Measurements from ENCODE around the gene HPCAL4. TPM values are rescaled to one million over a fixed set of nuclear protein-coding genes. Genes with fewer than 3 reads are reported as not detected.

Gene HPCAL4
- total RNA-seq = not detected

GRCh38 chr1:39691383-39692151, at the start of gene HPCAL4:
HPCAL4 (minus strand) TSS chr1:39691433; CDS start chr1:39684603, 6,830 bp downstream.
- DNase-seq (ENCODE audit: low spot score) = peak; percentile 91

GRCh38 chr1:39738622-39739366, 47.6 kb upstream of the HPCAL4 start, which contains the start of gene PPIE:
PPIE (plus strand) TSS chr1:39738882; CDS start chr1:39738901, 19 bp downstream.
- peak; percentile 98 for DNase-seq (ENCODE audit: low spot score)

GRCh38 chr1:39737546-39738169, 46.4 kb upstream of the HPCAL4 start:
- peak; percentile 41 for DNase-seq (ENCODE audit: low spot score)

DNA sequence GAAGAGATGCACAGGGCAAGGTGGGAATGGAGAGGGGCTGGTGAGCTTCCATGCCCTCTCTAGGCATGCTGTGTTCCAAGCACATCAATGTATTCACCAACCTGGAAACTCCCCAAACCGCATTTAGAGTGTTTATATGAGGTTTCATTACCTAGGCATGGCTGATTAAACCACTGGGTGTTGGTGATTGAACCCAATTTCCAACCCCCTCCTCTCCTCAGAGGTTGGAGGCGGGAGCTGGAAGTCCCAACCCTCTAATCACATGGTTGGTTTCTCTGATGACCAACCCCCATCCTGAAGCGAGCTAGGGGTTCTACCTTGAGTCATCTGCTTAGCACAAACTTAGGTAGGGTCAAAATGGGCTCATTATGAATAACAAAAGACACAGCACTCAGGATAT, 44.5 kb upstream of the HPCAL4 start:
- DNase-seq (ENCODE audit: low spot score) = peak; percentile 29

GRCh38 chr1:39733161-39733560, 41.9 kb upstream of the HPCAL4 start:
- DNase-seq (ENCODE audit: low spot score) = peak; percentile 18

DNA sequence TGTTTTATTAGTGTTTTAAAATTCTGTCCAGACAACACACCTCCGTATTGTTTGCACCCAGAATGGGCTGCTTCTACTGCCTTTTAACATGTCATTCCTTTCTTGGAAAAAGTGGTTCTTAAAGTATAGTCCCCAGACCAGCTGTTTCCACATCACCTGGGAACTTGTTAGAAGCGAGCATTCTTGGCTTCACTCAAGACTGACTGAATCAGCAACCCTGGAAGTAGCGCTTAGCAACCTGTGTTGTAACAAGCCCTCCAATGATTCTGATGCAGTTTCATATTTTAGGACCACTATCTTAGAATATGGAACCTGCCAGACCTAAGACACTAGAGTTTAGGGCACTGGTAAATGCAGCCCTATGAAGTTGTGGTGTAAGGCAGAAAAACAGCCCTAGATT, 41.5 kb upstream of the HPCAL4 start:
- DNase-seq (ENCODE audit: low spot score) = no peak

DNA sequence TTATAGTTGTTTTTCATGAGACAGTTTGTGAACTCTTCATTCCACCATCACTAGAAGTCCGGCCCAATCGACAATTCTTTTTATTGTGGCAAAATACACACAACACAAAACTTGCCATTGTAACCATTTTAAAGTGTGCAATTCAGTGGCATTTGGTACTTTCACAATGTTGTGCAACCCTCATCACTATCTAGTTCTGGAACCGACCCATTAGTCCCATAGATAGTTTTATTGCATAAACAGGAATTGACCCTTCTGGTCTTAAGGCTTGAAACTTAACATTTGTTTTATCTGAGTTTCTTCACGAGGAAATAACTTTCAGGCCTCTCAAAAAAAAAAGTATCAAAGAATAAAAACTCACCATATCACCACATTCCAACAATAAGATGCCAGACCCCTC, 38.6 kb upstream of the HPCAL4 start:
- DNase-seq (ENCODE audit: low spot score) = no peak

DNA sequence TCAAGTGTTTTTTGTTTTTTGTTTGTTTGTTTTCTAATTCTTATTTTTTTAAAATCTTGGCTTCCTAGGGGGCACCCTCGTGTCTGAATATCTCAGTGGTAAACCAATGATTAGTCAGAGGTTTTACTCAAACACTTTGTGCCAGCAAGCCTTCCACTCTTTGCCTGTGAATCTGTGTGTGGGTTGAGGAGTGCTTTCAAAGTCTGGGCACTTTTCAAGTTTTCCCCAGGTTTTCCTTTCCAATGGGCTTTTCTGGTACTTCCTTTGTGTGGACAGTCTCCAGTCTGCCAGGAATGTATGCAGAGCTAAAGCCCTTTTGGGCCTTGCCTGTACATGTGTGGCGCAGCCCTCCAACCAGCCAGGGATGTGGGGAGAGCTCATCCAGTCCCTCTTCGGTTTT, 37.8 kb upstream of the HPCAL4 start:
- no peak for DNase-seq (ENCODE audit: low spot score)

- DNase-seq (ENCODE audit: low spot score) = no peak
Measured at GRCh38 chr1:39727932-39728317, 36.7 kb upstream of the HPCAL4 start.

- no peak for DNase-seq (ENCODE audit: low spot score)
Measured at GRCh38 chr1:39727221-39727931, 36.1 kb upstream of the HPCAL4 start.

- no peak for DNase-seq (ENCODE audit: low spot score)
Measured at GRCh38 chr1:39726600-39726999, 35.4 kb upstream of the HPCAL4 start.

DNA sequence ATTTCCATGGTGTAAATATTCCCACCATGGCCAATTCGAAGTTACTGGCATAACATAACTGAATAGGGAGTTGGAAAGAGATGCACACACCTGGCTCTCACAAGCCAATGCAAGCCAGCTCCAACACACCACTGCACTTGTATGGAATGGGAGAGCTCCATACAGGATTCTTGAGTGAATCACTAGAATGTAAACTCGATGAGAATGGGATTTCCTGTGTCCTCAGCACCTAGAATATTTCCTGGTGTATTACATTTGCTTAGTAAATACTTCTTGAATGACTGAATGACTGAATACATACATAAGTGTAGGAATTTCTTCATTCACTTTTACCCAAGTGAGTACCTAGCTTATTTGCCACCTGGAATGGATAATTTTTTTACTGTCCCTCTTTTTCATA, 31.3 kb upstream of the HPCAL4 start:
- DNase-seq (ENCODE audit: low spot score) = no peak

- DNase-seq (ENCODE audit: low spot score) = no peak
Measured at GRCh38 chr1:39721664-39722063, 30.4 kb upstream of the HPCAL4 start.

DNA sequence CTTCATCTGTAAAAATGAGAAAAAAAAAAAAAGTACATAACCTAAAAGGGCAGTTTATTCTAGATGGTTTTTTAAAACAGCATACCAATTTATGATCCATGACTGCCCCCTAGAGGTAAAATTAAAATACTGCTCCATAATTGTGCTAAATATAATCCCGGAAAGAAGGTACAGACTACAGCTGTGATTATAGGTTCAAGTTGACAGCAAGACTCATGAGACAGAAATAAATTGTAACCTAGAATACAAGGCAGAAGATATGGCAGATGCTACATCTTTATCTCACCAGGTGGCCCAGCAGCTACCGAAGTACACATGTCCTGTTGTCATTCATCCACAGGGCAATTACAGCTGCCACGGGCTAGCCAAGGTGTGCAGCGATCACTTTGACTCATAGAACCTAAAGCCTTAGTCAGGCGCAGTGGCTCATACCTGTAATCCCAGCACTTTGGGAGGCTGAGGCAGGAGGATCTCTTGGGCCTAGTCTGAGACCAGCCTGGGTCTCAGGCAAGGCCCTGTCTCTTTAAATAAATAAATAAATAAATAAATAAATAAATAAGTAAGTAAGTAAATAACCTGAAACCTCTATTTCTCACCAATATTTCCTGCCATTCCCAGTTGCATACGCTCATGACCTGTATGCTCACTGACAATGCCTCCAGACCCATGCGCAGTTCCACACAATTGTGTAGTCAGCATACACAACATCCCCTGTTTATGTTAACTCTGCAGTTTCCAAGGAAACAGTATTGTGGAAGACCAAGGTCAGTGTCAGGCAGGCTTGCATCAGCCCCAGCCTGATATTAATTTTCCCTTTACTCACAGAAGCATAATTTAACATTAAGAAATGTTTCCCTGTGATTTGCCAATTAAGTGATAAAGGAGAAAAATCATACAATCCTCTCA, 29.1 kb upstream of the HPCAL4 start:
- no peak for DNase-seq (ENCODE audit: low spot score)

DNA sequence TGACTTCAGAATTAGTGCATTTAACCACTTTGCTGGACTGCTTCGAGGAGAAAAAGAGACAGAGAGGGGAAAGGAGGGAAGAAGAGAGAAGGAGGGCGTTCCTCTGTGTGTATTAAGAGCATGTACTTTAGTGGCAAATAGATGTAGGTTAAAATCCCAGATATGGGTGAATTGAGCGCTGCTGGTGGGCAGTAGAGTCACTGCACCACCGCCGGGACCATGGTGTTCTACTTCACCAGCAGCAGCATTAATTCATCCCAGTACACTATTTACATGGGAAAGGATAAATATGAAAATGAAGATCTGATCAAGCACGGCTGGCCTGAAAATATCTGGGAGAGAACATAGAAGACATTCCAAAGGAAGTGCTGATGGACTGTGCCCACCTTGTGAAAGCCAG, 26.6 kb upstream of the HPCAL4 start:
- DNase-seq (ENCODE audit: low spot score) = no peak

GRCh38 chr1:39713557-39713956, 22.3 kb upstream of the HPCAL4 start:
- DNase-seq (ENCODE audit: low spot score) = peak; percentile 17

GRCh38 chr1:39711966-39712340, 20.7 kb upstream of the HPCAL4 start:
- DNase-seq (ENCODE audit: low spot score) = no peak

GRCh38 chr1:39711104-39711965, 20.1 kb upstream of the HPCAL4 start:
- DNase-seq (ENCODE audit: low spot score) = peak; percentile 12

DNA sequence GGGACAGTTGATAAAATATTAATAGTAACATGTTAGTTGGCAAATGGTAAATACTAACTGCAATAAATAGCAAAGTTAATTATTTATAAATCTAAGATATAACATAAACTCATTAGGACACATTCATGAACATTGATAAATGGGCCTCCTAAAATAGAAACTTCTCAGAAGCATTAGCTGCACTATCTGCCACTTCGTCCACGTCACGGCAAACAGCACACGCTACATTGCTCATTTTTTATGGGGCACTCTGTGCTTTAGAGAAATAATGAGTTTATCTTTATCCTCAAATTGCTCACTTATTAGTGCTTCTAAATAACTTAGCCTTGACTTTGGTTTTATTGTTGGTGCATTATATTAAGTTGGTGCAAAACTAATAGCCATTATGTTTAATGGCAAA, 16.3 kb upstream of the HPCAL4 start:
- DNase-seq (ENCODE audit: low spot score) = no peak

DNA sequence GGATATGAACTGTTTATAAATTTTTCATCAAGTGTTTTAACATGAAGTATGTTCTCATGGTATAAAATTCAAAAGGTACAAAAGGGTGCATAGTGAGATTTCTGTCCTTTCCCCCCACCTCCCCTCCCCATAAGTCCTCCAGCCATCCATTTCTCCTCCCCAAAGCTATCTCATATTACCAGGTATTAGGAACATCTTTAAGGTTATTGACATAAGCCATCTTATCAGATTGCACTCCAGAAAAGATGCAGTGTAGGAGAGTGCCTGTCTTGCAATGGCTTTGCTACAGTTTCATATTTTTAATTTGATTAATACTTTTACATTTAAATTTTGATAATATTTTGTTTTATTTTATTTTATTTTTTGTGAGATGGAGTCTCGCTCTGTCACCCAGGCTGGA, 13.5 kb upstream of the HPCAL4 start:
- no peak for DNase-seq (ENCODE audit: low spot score)
